ENCODE measurements around the gene DDIAS.

- TF ChIP-seq POLR2A (conservative IDR thresholded peaks at IDR 0.05) (no peak), ZNF124 (CRISPR knock-in tag; IDR thresholded peaks at IDR 0.05) (no peak), HDAC3 (IDR thresholded peaks at IDR 0.05; ENCODE audit: borderline replicate concordance, partially characterized antibody) (no peak), EZH2 (IDR thresholded peaks at IDR 0.05; ENCODE audit: borderline replicate concordance, low read depth, low read length) (no peak), ETV6 (IDR thresholded peaks at IDR 0.05; ENCODE audit: borderline replicate concordance in 1 of 2, low read depth in 2 of 2, low read length in 1 of 2) (no peak), ETV6 (CRISPR knock-in tag; IDR thresholded peaks at IDR 0.05; ENCODE audit: borderline replicate concordance) (no peak), IRF1 (CRISPR knock-in tag; IDR thresholded peaks at IDR 0.05; ENCODE audit: borderline replicate concordance) (no peak), NFIC (IDR thresholded peaks at IDR 0.05) (no peak)
- TF ChIP-seq, protein P1, sequence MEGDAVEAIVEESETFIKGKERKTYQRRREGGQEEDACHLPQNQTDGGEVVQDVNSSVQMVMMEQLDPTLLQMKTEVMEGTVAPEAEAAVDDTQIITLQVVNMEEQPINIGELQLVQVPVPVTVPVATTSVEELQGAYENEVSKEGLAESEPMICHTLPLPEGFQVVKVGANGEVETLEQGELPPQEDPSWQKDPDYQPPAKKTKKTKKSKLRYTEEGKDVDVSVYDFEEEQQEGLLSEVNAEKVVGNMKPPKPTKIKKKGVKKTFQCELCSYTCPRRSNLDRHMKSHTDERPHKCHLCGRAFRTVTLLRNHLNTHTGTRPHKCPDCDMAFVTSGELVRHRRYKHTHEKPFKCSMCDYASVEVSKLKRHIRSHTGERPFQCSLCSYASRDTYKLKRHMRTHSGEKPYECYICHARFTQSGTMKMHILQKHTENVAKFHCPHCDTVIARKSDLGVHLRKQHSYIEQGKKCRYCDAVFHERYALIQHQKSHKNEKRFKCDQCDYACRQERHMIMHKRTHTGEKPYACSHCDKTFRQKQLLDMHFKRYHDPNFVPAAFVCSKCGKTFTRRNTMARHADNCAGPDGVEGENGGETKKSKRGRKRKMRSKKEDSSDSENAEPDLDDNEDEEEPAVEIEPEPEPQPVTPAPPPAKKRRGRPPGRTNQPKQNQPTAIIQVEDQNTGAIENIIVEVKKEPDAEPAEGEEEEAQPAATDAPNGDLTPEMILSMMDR (IDR thresholded peaks at IDR 0.05 in 2 of 3, conservative IDR thresholded peaks at IDR 0.05 in 1 of 3; ENCODE audit: insufficient read depth in 2 of 3, low read depth in 1 of 3, low read length in 3 of 3), result no peak
- TF ChIP-seq, protein P2, sequence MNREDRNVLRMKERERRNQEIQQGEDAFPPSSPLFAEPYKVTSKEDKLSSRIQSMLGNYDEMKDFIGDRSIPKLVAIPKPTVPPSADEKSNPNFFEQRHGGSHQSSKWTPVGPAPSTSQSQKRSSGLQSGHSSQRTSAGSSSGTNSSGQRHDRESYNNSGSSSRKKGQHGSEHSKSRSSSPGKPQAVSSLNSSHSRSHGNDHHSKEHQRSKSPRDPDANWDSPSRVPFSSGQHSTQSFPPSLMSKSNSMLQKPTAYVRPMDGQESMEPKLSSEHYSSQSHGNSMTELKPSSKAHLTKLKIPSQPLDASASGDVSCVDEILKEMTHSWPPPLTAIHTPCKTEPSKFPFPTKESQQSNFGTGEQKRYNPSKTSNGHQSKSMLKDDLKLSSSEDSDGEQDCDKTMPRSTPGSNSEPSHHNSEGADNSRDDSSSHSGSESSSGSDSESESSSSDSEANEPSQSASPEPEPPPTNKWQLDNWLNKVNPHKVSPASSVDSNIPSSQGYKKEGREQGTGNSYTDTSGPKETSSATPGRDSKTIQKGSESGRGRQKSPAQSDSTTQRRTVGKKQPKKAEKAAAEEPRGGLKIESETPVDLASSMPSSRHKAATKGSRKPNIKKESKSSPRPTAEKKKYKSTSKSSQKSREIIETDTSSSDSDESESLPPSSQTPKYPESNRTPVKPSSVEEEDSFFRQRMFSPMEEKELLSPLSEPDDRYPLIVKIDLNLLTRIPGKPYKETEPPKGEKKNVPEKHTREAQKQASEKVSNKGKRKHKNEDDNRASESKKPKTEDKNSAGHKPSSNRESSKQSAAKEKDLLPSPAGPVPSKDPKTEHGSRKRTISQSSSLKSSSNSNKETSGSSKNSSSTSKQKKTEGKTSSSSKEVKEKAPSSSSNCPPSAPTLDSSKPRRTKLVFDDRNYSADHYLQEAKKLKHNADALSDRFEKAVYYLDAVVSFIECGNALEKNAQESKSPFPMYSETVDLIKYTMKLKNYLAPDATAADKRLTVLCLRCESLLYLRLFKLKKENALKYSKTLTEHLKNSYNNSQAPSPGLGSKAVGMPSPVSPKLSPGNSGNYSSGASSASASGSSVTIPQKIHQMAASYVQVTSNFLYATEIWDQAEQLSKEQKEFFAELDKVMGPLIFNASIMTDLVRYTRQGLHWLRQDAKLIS (CRISPR knock-in tag; IDR thresholded peaks at IDR 0.05), result no peak
- TF ChIP-seq, protein P3, sequence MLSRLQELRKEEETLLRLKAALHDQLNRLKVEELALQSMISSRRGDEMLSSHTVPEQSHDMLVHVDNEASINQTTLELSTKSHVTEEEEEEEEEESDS (CRISPR knock-in tag; IDR thresholded peaks at IDR 0.05), result no peak
- TF ChIP-seq, protein P4, sequence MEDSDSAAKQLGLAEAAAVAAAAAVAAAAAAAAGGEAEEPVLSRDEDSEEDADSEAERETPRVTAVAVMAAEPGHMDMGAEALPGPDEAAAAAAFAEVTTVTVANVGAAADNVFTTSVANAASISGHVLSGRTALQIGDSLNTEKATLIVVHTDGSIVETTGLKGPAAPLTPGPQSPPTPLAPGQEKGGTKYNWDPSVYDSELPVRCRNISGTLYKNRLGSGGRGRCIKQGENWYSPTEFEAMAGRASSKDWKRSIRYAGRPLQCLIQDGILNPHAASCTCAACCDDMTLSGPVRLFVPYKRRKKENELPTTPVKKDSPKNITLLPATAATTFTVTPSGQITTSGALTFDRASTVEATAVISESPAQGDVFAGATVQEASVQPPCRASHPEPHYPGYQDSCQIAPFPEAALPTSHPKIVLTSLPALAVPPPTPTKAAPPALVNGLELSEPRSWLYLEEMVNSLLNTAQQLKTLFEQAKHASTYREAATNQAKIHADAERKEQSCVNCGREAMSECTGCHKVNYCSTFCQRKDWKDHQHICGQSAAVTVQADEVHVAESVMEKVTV (CRISPR knock-in tag; IDR thresholded peaks at IDR 0.05), result no peak
Observed at GRCh38 chr11:82942376-82942775, 40.8 kb downstream of the DDIAS start.
